DMS153 treated with DMSO at 0.1 percent for 48 hours (cell line): ENCODE results near the gene ISCA1.

Source experiments
- DNase-seq: peaks from one replicate; lab custom pipeline; 2025; ENCODE audit not compliant: unreplicated experiment; lab: John Stamatoyannopoulos, UW

ISCA1 gene

GRCh38 chr9:86238861-86239770, 43.2 kb downstream of the ISCA1 start:
- DNase-seq: no peak

GRCh38 chr9:86230858-86231257, 51.5 kb downstream of the ISCA1 start:
- no peak for DNase-seq

- DNase-seq: no peak
Measured at GRCh38 chr9:86222667-86223066, 59.7 kb downstream of the ISCA1 start.

- no peak for DNase-seq
Measured at GRCh38 chr9:86219606-86220005, 62.7 kb downstream of the ISCA1 start.

GRCh38 chr9:86217076-86217755, 65.1 kb downstream of the ISCA1 start:
- DNase-seq: no peak
